ENCODE results near the gene C12orf50.
"Not testable (repeated sequence)": the region's sequence is repeated elsewhere in the genome, so short reads cannot be mapped to it uniquely, and the experiment has no call there.

Gene C12orf50

GRCh38 chr12:87985069-87985675 lies 44.0 kb downstream of the C12orf50 start:
- no peak for DNase-seq

- no peak for DNase-seq
Measured at GRCh38 chr12:87982208-87982607, 47.0 kb downstream of the C12orf50 start.

GRCh38 chr12:87981495-87981894 lies 47.7 kb downstream of the C12orf50 start:
- DNase-seq = no peak

GRCh38 chr12:87975879-87976278 lies 53.3 kb downstream of the C12orf50 start:
- DNase-seq = no peak

GRCh38 chr12:87967871-87968270 lies 61.3 kb downstream of the C12orf50 start:
- DNase-seq = no peak

GRCh38 chr12:87960566-87960965 lies 68.6 kb downstream of the C12orf50 start:
- DNase-seq = no peak

GRCh38 chr12:87954028-87954427 lies 75.2 kb downstream of the C12orf50 start:
- not testable (repeated sequence) for DNase-seq

GRCh38 chr12:87953256-87953860 lies 75.8 kb downstream of the C12orf50 start:
- no peak for DNase-seq

GRCh38 chr12:87952850-87953249 lies 76.4 kb downstream of the C12orf50 start:
- no peak for DNase-seq

- no peak for DNase-seq
Measured at GRCh38 chr12:87952223-87952622, 77.0 kb downstream of the C12orf50 start.

GRCh38 chr12:87943762-87944161 lies 85.4 kb downstream of the C12orf50 start:
- no peak for DNase-seq

- DNase-seq = no peak
Measured at GRCh38 chr12:87943023-87943422, 86.2 kb downstream of the C12orf50 start.

GRCh38 chr12:87939182-87939581 lies 90.0 kb downstream of the C12orf50 start:
- DNase-seq = no peak

GRCh38 chr12:87935216-87935615 lies 94.0 kb downstream of the C12orf50 start:
- DNase-seq = no peak

GRCh38 chr12:87933991-87934390 lies 95.2 kb downstream of the C12orf50 start:
- no peak for DNase-seq

- DNase-seq = no peak
Measured at GRCh38 chr12:87931812-87932211, 97.4 kb downstream of the C12orf50 start.

- DNase-seq = no peak
Measured at GRCh38 chr12:87930627-87931026, 98.6 kb downstream of the C12orf50 start.

Data from CD4-positive, alpha-beta T cell treated with Interleukin-4 for 1 hour (primary cell).